HG03066 (cell line): ENCODE measurements around the gene GLT8D1.

Source experiments
- ATAC-seq: cut with Tn5 transposase; IDR thresholded peaks from one replicate; pipeline ENCODE4 v1.9.1; 2021; ENCODE audit warnings: low read depth; ENCODE audit not compliant: unreplicated experiment

The GLT8D1 gene

DNA sequence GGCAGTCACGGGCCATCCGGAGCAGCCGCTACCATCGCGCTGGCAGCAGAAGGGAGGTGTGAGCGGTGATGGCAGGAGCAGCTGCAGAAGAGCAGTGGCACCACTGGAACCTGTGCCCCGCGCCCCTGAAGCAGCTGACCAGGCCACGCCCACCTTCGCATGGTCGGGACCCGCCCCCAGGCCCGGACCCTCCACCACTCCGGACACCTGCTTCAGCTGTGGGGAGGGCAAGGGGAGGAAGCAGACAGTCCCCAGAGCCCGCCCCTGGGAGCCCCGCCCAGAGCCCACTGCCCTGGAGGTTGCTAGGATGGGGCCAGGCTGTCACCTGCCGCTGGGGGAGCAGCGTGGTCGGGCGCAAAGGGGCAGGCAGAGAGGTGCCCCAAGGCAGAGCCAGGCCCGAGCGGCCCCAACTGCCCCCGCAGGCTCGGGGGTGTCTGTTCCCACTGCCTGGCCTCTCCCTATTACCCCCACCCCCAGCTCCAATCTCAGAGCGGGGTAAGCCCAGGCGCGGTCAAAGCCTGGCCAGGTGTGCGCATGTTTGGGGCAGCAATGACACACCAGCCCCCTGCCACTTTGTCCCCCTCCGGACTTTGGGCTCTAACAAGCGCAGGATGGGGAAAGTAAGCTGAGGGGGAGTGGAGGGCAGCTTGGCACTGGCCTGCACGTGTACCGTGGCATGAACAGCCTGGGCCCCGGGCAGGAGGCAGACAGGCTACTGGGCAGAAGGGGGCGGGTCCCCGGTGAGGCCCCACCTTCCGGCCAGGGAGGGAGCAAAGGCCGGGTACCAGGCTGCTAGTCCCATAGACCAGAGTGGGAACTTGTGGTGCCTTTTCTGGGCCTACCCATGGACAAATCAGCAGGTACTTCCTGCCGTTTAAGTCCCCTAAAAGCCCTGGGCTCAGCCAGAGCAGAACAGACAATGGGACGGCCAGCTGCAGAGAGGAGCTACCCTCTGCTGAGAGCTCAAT lies 9.0 kb upstream of the GLT8D1 start:
- ATAC-seq = no peak

- ATAC-seq = no peak
Measured at GRCh38 chr3:52712291-52713212, 7.0 kb upstream of the GLT8D1 start.

DNA sequence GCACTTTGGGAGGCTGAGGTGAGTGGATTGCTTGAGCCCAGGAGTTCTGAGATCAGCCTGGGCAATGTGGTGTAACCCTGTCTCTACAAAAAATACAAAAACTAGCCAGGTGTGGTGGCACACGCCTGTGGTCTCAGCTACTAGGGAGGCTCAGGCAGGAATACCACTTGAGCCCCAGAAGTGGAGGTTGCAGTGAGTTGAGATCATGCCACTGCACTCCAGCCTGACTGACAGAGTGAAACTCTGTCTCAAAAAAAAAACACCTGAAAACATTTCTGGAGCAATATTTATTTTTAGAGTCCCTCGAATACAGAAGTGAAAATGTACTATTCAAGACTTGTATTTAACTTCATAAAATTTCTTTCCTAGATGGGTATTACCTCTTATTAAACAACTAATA lies 4.9 kb upstream of the GLT8D1 start:
- ATAC-seq = no peak

DNA sequence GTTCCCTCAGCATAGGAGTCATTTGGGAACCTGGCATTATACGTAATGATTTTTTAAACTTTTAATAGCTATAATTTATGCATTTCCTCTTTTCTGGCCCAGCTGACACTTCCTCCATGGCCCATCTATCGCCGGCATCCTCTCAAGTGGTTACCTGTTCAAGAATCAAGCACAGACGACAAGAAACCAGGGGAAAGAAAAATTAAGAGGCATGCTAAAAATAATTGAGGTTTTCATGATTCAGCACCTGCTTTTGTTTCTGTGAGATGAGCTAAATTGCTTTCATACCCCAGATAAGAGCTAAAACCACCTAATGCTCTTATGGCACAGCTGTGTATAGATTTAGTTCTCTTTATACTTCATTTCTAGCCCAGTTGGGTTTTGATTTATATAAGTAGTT lies 2.0 kb upstream of the GLT8D1 start:
- no peak for ATAC-seq

DNA sequence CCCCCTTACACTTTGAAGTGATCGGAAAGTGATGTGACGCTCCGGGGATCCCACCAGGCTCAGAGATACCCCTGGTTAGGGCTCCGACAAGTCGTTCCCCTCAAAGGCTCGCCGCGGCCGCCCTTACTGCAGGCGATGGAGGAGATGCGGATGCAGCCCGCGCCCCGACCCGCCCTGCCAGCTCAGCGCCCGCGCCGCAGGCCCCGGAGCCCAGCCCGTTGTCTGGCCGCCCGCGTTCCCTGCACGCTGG lies 228 bp downstream of the GLT8D1 start:
- no peak for ATAC-seq

GRCh38 chr3:52704611-52705437 lies 767 bp downstream of the GLT8D1 start:
- ATAC-seq = peak; percentile 8

DNA sequence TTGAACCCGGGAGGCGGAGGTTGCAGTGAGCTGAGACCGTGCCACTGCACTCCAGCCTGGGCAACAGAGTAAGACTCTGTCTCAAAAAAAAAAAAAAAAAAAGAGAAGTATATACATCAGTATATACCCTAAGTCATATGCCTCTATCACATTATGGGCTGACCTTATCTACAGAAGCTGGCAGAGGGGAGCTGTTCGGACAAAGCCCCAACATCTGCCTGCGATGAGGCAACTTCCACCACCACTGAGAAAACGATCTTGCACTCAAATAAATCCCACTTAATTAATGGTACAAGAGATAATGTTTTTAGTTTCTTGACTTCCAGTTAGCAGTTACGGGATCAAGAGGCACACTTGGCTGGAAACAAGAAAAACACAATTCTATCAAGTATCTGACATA lies 2.2 kb downstream of the GLT8D1 start:
- ATAC-seq = no peak

- ATAC-seq = no peak
Measured at GRCh38 chr3:52697632-52697965, 8.0 kb downstream of the GLT8D1 start.

- ATAC-seq = no peak
Measured at GRCh38 chr3:52696830-52697631, 8.6 kb downstream of the GLT8D1 start.

GRCh38 chr3:52695798-52696671 lies 9.6 kb downstream of the GLT8D1 start:
- no peak for ATAC-seq

DNA sequence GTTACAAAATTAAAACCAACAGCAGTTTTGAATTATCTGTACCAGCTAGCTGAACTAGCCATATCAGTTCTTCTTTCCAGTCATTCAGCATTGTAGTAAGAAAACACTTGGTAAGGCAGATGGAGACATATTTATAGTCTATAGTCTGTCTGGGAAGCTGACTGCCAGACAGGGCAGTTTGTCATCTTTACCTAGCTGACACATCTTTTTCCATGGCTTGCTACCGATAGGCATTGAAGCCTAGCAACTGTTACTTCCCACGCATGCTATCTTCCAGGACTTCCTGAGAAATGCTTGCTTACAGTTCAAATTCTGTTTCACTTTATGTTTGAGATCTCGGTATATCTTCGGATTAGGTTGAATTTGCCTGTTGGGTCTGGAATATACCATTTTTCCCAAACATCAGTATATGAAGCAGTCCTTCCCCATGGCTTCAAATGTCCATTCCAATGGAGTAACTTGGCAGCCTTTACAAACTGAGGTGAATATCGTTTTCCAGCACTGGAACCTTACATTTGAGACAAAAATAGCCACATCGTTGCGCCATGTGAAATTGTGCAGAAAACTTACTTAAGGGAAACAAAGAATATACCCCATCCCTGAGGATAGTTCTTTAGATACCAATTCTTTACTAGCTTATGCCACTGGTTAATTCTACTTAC lies 10.9 kb downstream of the GLT8D1 start:
- no peak for ATAC-seq

GRCh38 chr3:52693071-52693470 lies 12.5 kb downstream of the GLT8D1 start:
- no peak for ATAC-seq

DNA sequence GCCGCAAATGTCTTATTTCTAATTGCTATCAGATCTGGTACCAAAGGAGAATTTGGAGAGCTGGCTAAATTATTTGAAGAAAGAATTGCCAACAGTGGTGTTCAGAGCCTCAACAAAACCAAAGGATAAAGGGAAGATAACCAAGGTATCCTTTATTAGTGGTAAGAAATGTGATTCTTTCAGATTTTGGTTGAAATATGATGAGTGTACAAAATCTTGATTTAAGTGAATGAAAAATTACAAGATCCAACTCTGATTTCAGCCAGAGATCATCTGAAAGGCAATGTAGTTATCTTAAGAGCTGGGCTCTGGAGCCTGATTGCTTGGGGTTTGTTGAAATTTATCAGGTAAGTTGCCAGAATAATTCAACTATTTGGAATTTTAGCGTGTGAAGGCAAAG lies 15.0 kb downstream of the GLT8D1 start:
- no peak for ATAC-seq

DNA sequence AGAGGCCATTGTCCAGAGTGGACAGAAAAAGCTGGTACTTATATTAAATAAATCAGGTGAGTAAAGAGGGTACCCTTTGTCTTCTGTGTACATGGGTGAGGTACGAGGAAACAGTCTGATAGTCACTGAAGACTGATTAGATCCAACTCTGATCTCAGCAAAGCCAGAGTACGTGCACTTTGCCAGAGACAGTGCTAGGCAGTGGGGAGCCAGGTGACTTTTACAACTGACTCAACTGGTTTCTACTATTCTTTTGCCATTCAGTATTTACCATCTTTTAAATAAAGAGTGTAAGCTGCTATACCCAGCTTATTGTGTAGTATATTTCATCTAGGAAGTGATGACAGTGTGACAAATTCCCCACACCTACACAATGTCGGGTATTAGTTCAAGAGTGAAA lies 16.4 kb downstream of the GLT8D1 start:
- no peak for ATAC-seq

- no peak for ATAC-seq
Measured at GRCh38 chr3:52688266-52688665, 17.3 kb downstream of the GLT8D1 start.

DNA sequence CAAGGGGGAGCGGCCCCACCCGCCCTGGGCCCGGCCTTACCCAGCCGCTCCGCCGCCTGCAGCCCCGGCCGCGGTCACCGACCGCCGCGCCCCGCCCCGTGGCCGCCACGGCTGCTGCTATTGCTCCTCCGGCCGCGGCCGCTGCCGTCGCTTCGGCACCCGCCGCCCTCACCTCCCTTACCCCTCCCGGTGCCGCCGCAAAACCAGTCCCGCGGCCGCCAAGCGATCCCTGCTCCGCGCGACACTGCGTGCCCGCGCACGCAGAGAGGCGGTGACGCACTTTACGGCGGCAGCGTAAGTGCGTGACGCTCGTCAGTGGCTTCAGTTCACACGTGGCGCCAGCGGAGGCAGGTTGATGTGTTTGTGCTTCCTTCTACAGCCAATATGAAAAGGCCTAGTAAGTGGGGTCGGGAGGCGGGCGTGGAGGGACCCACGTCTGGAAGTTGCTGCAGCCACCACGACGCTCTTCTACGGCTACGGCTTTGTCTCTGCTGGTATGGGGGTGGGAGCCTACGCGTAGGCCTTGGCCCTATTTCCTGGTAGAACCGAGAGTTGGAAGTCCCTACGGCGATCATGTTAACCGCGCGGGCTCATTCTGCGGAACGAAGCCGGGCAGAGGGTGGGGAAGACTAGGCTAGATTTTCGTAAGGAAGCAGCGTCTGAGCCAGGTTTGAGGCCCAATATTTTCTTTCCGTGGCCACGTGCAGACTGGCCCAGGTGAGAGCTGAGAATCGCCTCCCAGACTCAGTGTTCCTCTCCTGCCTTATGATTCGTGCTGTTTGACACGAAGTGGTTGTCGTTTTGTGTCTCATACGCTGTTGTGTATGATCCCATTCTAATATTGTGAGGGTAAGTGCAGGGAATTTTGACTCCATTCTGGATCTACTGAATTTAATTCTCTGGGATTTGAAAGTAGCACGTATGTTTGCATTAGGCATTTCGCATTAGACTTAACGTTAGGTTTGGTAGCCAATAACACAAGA lies 19.6 kb downstream of the GLT8D1 start, which contains the start of the genes GNL3 and PBRM1:
Gene GNL3, plus strand, starts transcription at position 324 of the 983 bp plus-strand sequence. Its CDS starts 61 bp downstream, at position 385.
Gene PBRM1, minus strand, starts transcription at position 205 of the 983 bp plus-strand sequence.
- ATAC-seq = peak; percentile 66

GRCh38 chr3:52685285-52685708 lies 20.3 kb downstream of the GLT8D1 start:
- peak; percentile 68 for ATAC-seq
